Karpas-422 (cell line): ENCODE measurements around the gene CFDP1. TPM values are rescaled to one million over a fixed set of nuclear protein-coding genes. Genes with fewer than 3 reads are reported as not detected.
"Not testable (repeated sequence)": the region's sequence is repeated elsewhere in the genome, so short reads cannot be mapped to it uniquely, and the experiment has no call there.

Experiments used
- DNase-seq: peaks from one replicate; pipeline ENCODE4 v3.0.0-alpha.2; 2015
- H2AFZ ChIP-seq: fragments of 200-600 bp; sonication (generic); 2 replicates; pipeline ENCODE4 v1.6.1; 2014; ENCODE audit warnings: antibody characterized with exemption, low read length, mixed read lengths
- H3K27ac ChIP-seq: fragments of 200-600 bp; sonication (generic); 2 replicates; pipeline ENCODE4 v1.5.1; 2014; ENCODE audit warnings: mild to moderate bottlenecking, low read length, moderate library complexity
- H3K27me3 ChIP-seq: fragments of 200-600 bp; sonication (generic); 2 replicates; pipeline ENCODE4 v1.6.1; 2014; ENCODE audit warnings: low read length, mixed read lengths
- H3K36me3 ChIP-seq: fragments of 200-600 bp; sonication (generic); 2 replicates; pipeline ENCODE4 v1.6.1; 2014; ENCODE audit warnings: low read length, mixed read lengths; ENCODE audit not compliant: insufficient read depth
- H3K4me1 ChIP-seq: fragments of 200-600 bp; sonication (generic); 2 replicates; pipeline ENCODE4 v1.6.1; 2014; ENCODE audit warnings: mild to moderate bottlenecking, low read length, mixed read lengths
- H3K4me2 ChIP-seq: fragments of 200-600 bp; sonication (generic); 2 replicates; pipeline ENCODE4 v1.6.1; 2014; ENCODE audit warnings: low read length, low read depth, mild to moderate bottlenecking; ENCODE audit not compliant: poor library complexity, severe bottlenecking
- H3K4me3 ChIP-seq: fragments of 200-600 bp; sonication (generic); 2 replicates; pipeline ENCODE4 v1.5.1; 2014; ENCODE audit warnings: mild to moderate bottlenecking, antibody characterized with exemption, low read length, mixed read lengths
- H3K79me2 ChIP-seq: fragments of 200-600 bp; sonication (generic); 2 replicates; pipeline ENCODE4 v1.6.1; 2014; ENCODE audit warnings: mild to moderate bottlenecking, low read length, mixed read lengths
- H3K9ac ChIP-seq: fragments of 200-600 bp; sonication (generic); 2 replicates; pipeline ENCODE4 v1.6.0; 2014; ENCODE audit warnings: low read length
- H3K9me2 ChIP-seq: fragments of 200-600 bp; sonication (generic), shearing (Covaris generic); replicated peaks from 2 replicates; pipeline ENCODE4 v1.6.0; 2014; ENCODE audit warnings: mild to moderate bottlenecking, low read length, moderate library complexity; ENCODE audit not compliant: insufficient read depth
- H3K9me3 ChIP-seq: fragments of 300-700, 200-600 bp; sonication (generic); 2 replicates; pipeline ENCODE4 v1.6.1; 2014; ENCODE audit warnings: low read length, mixed read lengths
- H4K20me1 ChIP-seq: fragments of 200-600 bp; sonication (generic); 2 replicates; pipeline ENCODE4 v1.6.1; 2014; ENCODE audit warnings: mild to moderate bottlenecking, antibody characterized with exemption, low read length, low read depth; ENCODE audit not compliant: insufficient read depth
- total RNA-seq: library from RNA; depleted of rRNA; stranded (reverse); fragments of >200 nt; shearing (Covaris generic); gene quantifications from 2 replicates; pipeline ENCODE4 v1.2.3, GENCODE V29; 2014; ENCODE audit warnings: low replicate concordance

The CFDP1 gene
- total RNA-seq, 1 experiment from 2014 or later: 33.5 TPM

GRCh38 chr16:75475420-75475847 is 42.1 kb upstream of the CFDP1 start:
- H3K27me3 ChIP-seq: no peaks in the 10 kb centered on the region
- no peak overlapping the region for H3K9ac ChIP-seq
- no peaks in the 10 kb centered on the region for H3K9me2 ChIP-seq
- no peak for DNase-seq
- H4K20me1 ChIP-seq: no peaks in the 10 kb centered on the region
- no peak overlapping the region for H3K4me3 ChIP-seq
- no peaks in the 10 kb centered on the region for H3K9me3 ChIP-seq
- H3K4me1 ChIP-seq: peaks cover 14% of the 10 kb centered on the region
- no peak overlapping the region for H3K4me2 ChIP-seq
- H3K79me2 ChIP-seq: no peaks in the 10 kb centered on the region
- no peak overlapping the region for H3K27ac ChIP-seq
- H2AFZ ChIP-seq: no peak overlapping the region
- H3K36me3 ChIP-seq: no peaks in the 10 kb centered on the region

GRCh38 chr16:75472908-75473877 is 39.9 kb upstream of the CFDP1 start:
- Histone ChIP-seq H3K4me1 (peaks cover 13% of the 10 kb centered on the region), H2AFZ (no peak overlapping the region), H3K9ac (no peak overlapping the region), H3K4me2 (no peak overlapping the region), H3K9me2 (no peaks in the 10 kb centered on the region), H3K4me3 (no peak overlapping the region), H3K36me3 (no peaks in the 10 kb centered on the region), H3K27ac (no peak overlapping the region), H4K20me1 (no peaks in the 10 kb centered on the region), H3K27me3 (no peaks in the 10 kb centered on the region), H3K9me3 (no peaks in the 10 kb centered on the region), H3K79me2 (no peaks in the 10 kb centered on the region)
- DNase-seq: no peak

- no peaks in the 10 kb centered on the region for H3K27me3 ChIP-seq
- H3K4me3 ChIP-seq: no peak overlapping the region
- no peaks in the 10 kb centered on the region for H3K9me3 ChIP-seq
- no peak overlapping the region for H3K4me2 ChIP-seq
- no peaks in the 10 kb centered on the region for H3K79me2 ChIP-seq
- no peak overlapping the region for H2AFZ ChIP-seq
- no peak overlapping the region for H3K9ac ChIP-seq
- H3K4me1 ChIP-seq: peaks cover under 1% of the 10 kb centered on the region; the same call in 1 of the 2 replicates
- no peaks in the 10 kb centered on the region for H3K36me3 ChIP-seq
- no peaks in the 10 kb centered on the region for H4K20me1 ChIP-seq
- H3K27ac ChIP-seq: no peak overlapping the region
- peak; percentile 78 for DNase-seq
- no peaks in the 10 kb centered on the region for H3K9me2 ChIP-seq
These were observed 38.7 kb upstream of the CFDP1 start for GRCh38 chr16:75471723-75472633.

- no peaks in the 10 kb centered on the region for H4K20me1 ChIP-seq
- no peaks in the 10 kb centered on the region for H3K9me2 ChIP-seq
- peaks cover 10% of the 10 kb centered on the region for H3K4me1 ChIP-seq
- no peak overlapping the region for H3K4me2 ChIP-seq
- no peaks in the 10 kb centered on the region for H3K36me3 ChIP-seq
- H3K9me3 ChIP-seq: no peaks in the 10 kb centered on the region
- peaks cover 24% of the 10 kb centered on the region for H3K79me2 ChIP-seq
- no peak overlapping the region for H3K27ac ChIP-seq
- H3K9ac ChIP-seq: no peak overlapping the region
- no peaks in the 10 kb centered on the region for H3K27me3 ChIP-seq
- H3K4me3 ChIP-seq: no peak overlapping the region
- no peak for DNase-seq
- no peak overlapping the region for H2AFZ ChIP-seq
These were observed 33.5 kb upstream of the CFDP1 start for GRCh38 chr16:75466760-75467159.

GRCh38 chr16:75464122-75464918 is 31.0 kb upstream of the CFDP1 start, which contains the start of gene TMEM170A:
Gene TMEM170A, minus strand, starts transcription at chr16:75464689. Its CDS starts 89 bp downstream, at chr16:75464600.
- Histone ChIP-seq H3K36me3 (no peaks in the 10 kb centered on the region), H2AFZ (peak within 1 kb of the TSS; percentile 82; the same call in 1 of the 2 replicates), H3K9me3 (no peaks in the 10 kb centered on the region), H3K9ac (peak within 1 kb of the TSS; percentile 89), H3K4me2 (peak within 1 kb of the TSS; percentile 75), H3K4me1 (peaks cover 10% of the 10 kb centered on the region), H3K4me3 (peak within 1 kb of the TSS; percentile 77), H4K20me1 (no peaks in the 10 kb centered on the region; the same call in 1 of the 2 replicates), H3K79me2 (peaks cover 48% of the 10 kb centered on the region), H3K27me3 (no peaks in the 10 kb centered on the region), H3K27ac (peak within 1 kb of the TSS; percentile 25; the same call in 1 of the 2 replicates), H3K9me2 (no peaks in the 10 kb centered on the region)
- DNase-seq: peak; percentile 99

GRCh38 chr16:75463389-75464121 is 30.3 kb upstream of the CFDP1 start:
- Histone ChIP-seq H3K4me2 (peak overlapping the region; percentile 75), H3K27ac (0 out of 2 replicates have a peak overlapping the region, but pooled peaks have one; percentile 25), H3K79me2 (peaks cover 56% of the 10 kb centered on the region), H3K9ac (peak overlapping the region; percentile 89), H2AFZ (peak overlapping the region; percentile 82; the same call in 1 of the 2 replicates), H3K4me3 (peak overlapping the region; percentile 77), H3K4me1 (peaks cover 10% of the 10 kb centered on the region)
- DNase-seq: peak; percentile 65
- H3K27me3 ChIP-seq, H4K20me1 ChIP-seq, H3K9me3 ChIP-seq, H3K36me3 ChIP-seq, H3K9me2 ChIP-seq: not testable (repeated sequence)

GRCh38 chr16:75462806-75463205 is 29.5 kb upstream of the CFDP1 start:
- peak overlapping the region; percentile 77; the same call in 1 of the 2 replicates for H3K4me3 ChIP-seq

More at GRCh38 chr16:75462806-75463205, 29.5 kb upstream of the CFDP1 start:
- Histone ChIP-seq H3K9me3 (no peaks in the 10 kb centered on the region), H3K27me3 (no peaks in the 10 kb centered on the region), H3K4me2 (peak overlapping the region; percentile 75), H3K9ac (peak overlapping the region; percentile 89; the same call in 1 of the 2 replicates), H3K27ac (no peak overlapping the region), H3K4me1 (peaks cover 10% of the 10 kb centered on the region), H4K20me1 (peaks cover 12% of the 10 kb centered on the region), H2AFZ (no peak overlapping the region), H3K9me2 (no peaks in the 10 kb centered on the region), H3K79me2 (peaks cover 63% of the 10 kb centered on the region), H3K36me3 (no peaks in the 10 kb centered on the region)
- no peak for DNase-seq
